Amniotic stem cell (primary cell): ENCODE results near the gene STUB1.

Experiments
- DNase-seq: peaks from one replicate; lab custom pipeline; 2025; lab: John Stamatoyannopoulos, UW

The STUB1 gene

GRCh38 chr16:725463-726187, 45.4 kb downstream of the STUB1 start:
- DNase-seq, result no peak

- no peak for DNase-seq
Observed at GRCh38 chr16:726188-726437, 45.9 kb downstream of the STUB1 start.

- DNase-seq, result no peak
Observed at GRCh38 chr16:726438-727290, 46.5 kb downstream of the STUB1 start, which contains the start of the genes CCDC78 and HAGHL. TSS of gene CCDC78 (minus strand) at chr16:726443. CDS start at chr16:726367, 76 bp downstream. TSS of gene HAGHL (plus strand) at chr16:727106. CDS start at chr16:727510, 404 bp downstream.

GRCh38 chr16:727291-727977, 47.2 kb downstream of the STUB1 start:
- DNase-seq, result no peak

GRCh38 chr16:728131-728889, 48.1 kb downstream of the STUB1 start:
- peak; percentile 41 for DNase-seq

GRCh38 chr16:728890-729744, 48.9 kb downstream of the STUB1 start:
- DNase-seq, result no peak

- no peak for DNase-seq
Observed at GRCh38 chr16:729768-730665, 49.8 kb downstream of the STUB1 start.

- no peak for DNase-seq
Observed at GRCh38 chr16:730666-731509, 50.7 kb downstream of the STUB1 start.

GRCh38 chr16:732332-732731, 52.1 kb downstream of the STUB1 start:
- no peak for DNase-seq
